ENCODE measurements around the gene AP4S1. TPM values are rescaled to one million over a fixed set of nuclear protein-coding genes. Genes with fewer than 3 reads are reported as not detected.
"Not testable (repeated sequence)": the region's sequence is repeated elsewhere in the genome, so short reads cannot be mapped to it uniquely, and the experiment has no call there.

Gene AP4S1
- total and polyA plus RNA-seq, 12 donors = 4.4 to 20.6 (median 7.3) TPM

DNA sequence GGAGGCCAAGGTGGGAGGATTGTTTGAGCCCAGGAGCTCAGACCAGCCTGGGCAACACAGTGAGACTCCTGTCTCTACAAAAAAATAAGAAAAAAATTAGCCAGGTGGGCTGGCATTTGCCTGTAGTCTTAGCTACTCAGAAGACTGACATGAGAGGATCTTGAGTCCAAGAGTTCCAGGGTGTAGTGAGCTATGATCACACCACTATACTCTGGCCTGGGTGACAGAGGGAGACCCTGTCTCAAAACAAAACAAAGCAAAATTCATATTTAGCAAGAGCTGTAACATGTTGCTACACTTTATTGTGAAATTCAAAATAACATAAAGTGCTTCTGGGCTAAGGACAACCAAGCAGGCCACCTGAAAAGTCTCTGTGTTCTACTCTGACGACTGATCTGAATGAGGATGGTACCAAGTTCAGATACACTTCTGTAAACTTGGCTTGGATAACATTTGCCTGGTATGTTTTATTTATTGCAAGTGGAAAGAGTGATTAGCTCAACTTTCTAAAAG is 12.3 kb downstream of the AP4S1 start:
- TF ChIP-seq, protein P1, sequence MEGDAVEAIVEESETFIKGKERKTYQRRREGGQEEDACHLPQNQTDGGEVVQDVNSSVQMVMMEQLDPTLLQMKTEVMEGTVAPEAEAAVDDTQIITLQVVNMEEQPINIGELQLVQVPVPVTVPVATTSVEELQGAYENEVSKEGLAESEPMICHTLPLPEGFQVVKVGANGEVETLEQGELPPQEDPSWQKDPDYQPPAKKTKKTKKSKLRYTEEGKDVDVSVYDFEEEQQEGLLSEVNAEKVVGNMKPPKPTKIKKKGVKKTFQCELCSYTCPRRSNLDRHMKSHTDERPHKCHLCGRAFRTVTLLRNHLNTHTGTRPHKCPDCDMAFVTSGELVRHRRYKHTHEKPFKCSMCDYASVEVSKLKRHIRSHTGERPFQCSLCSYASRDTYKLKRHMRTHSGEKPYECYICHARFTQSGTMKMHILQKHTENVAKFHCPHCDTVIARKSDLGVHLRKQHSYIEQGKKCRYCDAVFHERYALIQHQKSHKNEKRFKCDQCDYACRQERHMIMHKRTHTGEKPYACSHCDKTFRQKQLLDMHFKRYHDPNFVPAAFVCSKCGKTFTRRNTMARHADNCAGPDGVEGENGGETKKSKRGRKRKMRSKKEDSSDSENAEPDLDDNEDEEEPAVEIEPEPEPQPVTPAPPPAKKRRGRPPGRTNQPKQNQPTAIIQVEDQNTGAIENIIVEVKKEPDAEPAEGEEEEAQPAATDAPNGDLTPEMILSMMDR (IDR thresholded peaks at IDR 0.05) = no peak
- peaks cover 7 to 22% of the 10 kb centered on the region in 2 donors for H3K4me1 ChIP-seq (replicated peaks in 1 of 2)
- intact Hi-C loops (cut with DNase I) = no loop called here
- no peak overlapping the region for H3K27ac ChIP-seq
- no peaks in the 10 kb centered on the region for H3K27me3 ChIP-seq
- WGBS, 4 donors = 69 to 86% (median 74%) methylated on average over 1 of the region's 1 CpG
- H3K9me3 ChIP-seq (replicated peaks in 1 of 3) = no peaks in the 10 kb centered on the region
- H3K36me3 ChIP-seq (replicated peaks in 1 of 2) = no peaks in the 10 kb centered on the region
- no peak for DNase-seq
- no peak overlapping the region for H3K4me3 ChIP-seq

DNA sequence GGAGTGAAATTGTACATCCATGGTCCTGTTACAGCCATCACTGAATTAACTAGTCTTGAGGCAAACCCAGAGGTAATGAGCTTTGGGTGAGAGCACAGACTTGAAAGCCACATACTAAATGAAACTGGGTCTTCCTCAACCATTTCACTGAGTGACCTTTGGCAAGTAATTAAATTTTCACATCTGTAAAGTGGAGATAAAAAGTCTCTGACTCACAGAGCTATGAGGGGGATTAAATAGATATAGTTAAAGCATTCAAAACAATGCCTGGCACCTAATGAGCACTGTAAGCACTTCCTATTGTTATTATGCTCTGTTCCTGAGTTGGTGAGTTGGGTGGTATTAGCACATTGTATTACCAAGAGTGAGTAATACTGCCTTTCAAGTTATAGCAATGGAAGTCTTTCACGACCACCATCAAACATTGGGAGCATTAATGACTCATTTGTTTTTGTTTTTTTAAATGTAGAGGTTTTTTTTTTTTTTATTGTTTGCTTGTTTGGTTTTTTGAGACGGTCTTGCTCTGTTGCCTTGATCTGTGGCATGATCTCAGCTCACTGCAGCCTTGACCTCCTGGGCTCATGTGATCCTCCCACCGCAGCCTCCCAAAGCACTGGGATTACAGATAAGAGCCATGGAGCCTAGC is 13.2 kb downstream of the AP4S1 start:
- intact Hi-C loops (cut with DNase I) = no loop called here
- WGBS, 4 donors = 21 to 44% (median 37%) methylated on average over 2 to 3 of the region's 3 CpGs

DNA sequence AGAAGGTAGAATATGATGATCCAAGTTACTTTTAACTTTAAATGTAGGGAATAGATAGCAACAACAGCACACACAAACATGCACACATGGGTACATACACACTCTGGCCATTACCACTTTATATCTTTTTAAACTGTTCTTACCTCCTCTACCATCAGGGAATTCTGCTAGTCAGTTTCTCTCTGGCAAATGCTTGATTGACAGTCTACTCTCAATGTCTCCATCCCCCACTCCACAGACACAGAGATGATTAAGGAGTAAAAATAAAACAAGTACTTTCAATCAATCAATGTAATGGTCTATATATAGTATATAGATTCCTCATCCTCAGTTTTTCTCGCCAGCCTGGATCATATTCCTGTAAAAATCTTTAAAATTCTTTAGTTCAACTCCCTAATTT is 16.9 kb downstream of the AP4S1 start:
- Histone ChIP-seq H3K27ac (no peak overlapping the region), H3K27me3 (no peaks in the 10 kb centered on the region), H3K4me3 (no peak overlapping the region), H3K36me3 (replicated peaks in 1 of 2) (no peaks in the 10 kb centered on the region), H3K4me1 (replicated peaks in 1 of 2) (peaks cover 0 to 9% of the 10 kb centered on the region in 2 donors), H3K9me3 (replicated peaks in 1 of 3) (no peaks in the 10 kb centered on the region)
- WGBS, 4 donors = 95 to 100% (median 96%) methylated on average over 1 of the region's 1 CpG
- no peak for DNase-seq
- no peak for TF ChIP-seq POLR2A (IDR thresholded peaks at IDR 0.05)
- TF ChIP-seq, protein P1 (IDR thresholded peaks at IDR 0.05) = no peak
- intact Hi-C loops (cut with DNase I) = no loop called here

More for the DNA sequence above, 13.2 kb downstream of the AP4S1 start:
- H3K27me3 ChIP-seq = no peaks in the 10 kb centered on the region
- no peak for TF ChIP-seq POLR2A (IDR thresholded peaks at IDR 0.05)
- TF ChIP-seq, protein P1 (IDR thresholded peaks at IDR 0.05) = no peak
- no peak overlapping the region for H3K4me3 ChIP-seq
- no peaks in the 10 kb centered on the region for H3K9me3 ChIP-seq (replicated peaks in 1 of 3)
- DNase-seq = no peak
- no peaks in the 10 kb centered on the region for H3K36me3 ChIP-seq (replicated peaks in 1 of 2)
- H3K27ac ChIP-seq = peak overlapping the region in 1 of 5 donors; percentile 24
- peaks cover 2 to 16% of the 10 kb centered on the region in 2 donors for H3K4me1 ChIP-seq (replicated peaks in 1 of 2)

DNA sequence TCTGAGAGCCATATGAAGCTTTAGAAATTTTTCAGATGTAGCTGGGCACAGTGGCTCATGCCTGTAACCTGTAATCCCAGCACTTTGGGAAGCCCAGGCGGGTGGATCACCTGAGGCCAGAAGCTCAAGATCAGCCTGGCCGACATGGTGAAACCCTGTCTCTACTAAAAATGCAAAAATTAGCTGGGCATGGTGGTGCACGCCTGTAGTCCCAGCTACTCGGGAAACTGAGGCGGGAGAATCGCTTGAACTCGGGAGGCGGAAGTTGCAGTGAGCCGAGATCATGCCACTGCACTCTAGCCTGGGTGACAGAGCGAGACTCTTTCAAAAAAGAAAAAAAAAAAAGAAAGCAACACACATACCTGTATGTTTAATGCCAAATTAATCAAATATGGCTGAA is 17.4 kb downstream of the AP4S1 start:
- H3K36me3 ChIP-seq (replicated peaks in 1 of 2); H3K4me1 ChIP-seq (replicated peaks in 1 of 2); DNase-seq; intact Hi-C loops (cut with DNase I); H3K9me3 ChIP-seq (replicated peaks in 1 of 3); H3K27me3 ChIP-seq; H3K27ac ChIP-seq; H3K4me3 ChIP-seq: not testable (repeated sequence)
- WGBS, 4 donors = 89 to 96% (median 91%) methylated on average over 10 of the region's 10 CpGs

DNA sequence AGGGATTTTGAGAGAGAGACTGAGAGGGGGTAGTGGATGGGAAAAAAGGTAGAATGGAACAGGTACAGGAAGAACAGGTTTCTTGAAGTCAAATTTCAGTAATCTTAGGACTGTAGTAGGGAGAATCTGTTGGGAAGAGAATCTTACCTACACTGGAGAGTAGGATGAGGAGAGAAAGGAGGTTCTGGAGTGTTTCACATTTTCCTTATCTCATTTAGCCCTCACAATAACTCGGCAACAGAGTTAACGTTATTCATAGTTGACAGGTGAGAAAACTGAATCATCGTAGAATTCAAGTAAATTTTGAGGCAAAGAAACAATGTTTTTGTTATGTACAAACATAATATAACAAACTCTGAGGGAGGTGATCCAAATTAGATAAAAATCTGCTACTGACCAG is 17.9 kb downstream of the AP4S1 start:
- Histone ChIP-seq H3K4me3 (no peak overlapping the region), H3K4me1 (replicated peaks in 1 of 2) (peaks cover 0 to 8% of the 10 kb centered on the region in 2 donors), H3K9me3 (replicated peaks in 1 of 3) (no peaks in the 10 kb centered on the region), H3K36me3 (replicated peaks in 1 of 2) (no peaks in the 10 kb centered on the region), H3K27me3 (no peaks in the 10 kb centered on the region), H3K27ac (no peak overlapping the region)
- 36 to 47% (median 40%) methylated on average over 3 of the region's 3 CpGs for WGBS, 4 donors
- no peak for DNase-seq
- TF ChIP-seq POLR2A (IDR thresholded peaks at IDR 0.05) = no peak
- TF ChIP-seq, protein P1 (IDR thresholded peaks at IDR 0.05) = no peak
- intact Hi-C loops (cut with DNase I) = no loop called here
